NT2/D1 (cell line): ENCODE data around the gene SPATA19.

ENCODE experiments used
- SUZ12 ChIP-seq: IDR thresholded peaks from 2 replicates; pipeline ENCODE4 v1.6.1; 2011; ENCODE audit not compliant: insufficient read length, insufficient read depth; ENCODE audit errors: extremely low read depth
- YY1 ChIP-seq: IDR thresholded peaks from 2 replicates; pipeline ENCODE4 v1.6.1; 2011; ENCODE audit not compliant: insufficient read length, insufficient read depth
- ZNF274 ChIP-seq: IDR thresholded peaks from 2 replicates; pipeline ENCODE4 v1.6.1; 2011; ENCODE audit warnings: mild to moderate bottlenecking, low read depth, low read length

- no peak for TF ChIP-seq YY1
- TF ChIP-seq ZNF274: no peak
- no peak for TF ChIP-seq SUZ12
Observed at GRCh38 chr11:133797554-133797953, 47.8 kb downstream of the SPATA19 start.
